OCI-LY7 (cell line): ENCODE results near the gene POU2F3. TPM values are rescaled to one million over a fixed set of nuclear protein-coding genes. Genes with fewer than 3 reads are reported as not detected.

Source experiments
- BruUV-seq: library from RNA; stranded (reverse); fragments of 400-500 nt; replicated peaks from 2 replicates; lab custom pipeline; 2021; lab: Mats Ljungman, UMichigan
- CTCF ChIA-PET: fragments of 300-600 bp; sonication (Branson Sonifier 250); formaldehyde crosslinking; loops from one replicate; lab custom pipeline; 2022; ENCODE audit warnings: antibody characterized with exemption; ENCODE audit not compliant: unreplicated experiment; lab: Charles Lee
- POLR2A ChIA-PET: fragments of 300-600 bp; sonication (Branson Sonifier 250); formaldehyde crosslinking; loops from one replicate; lab custom pipeline; 2022; ENCODE audit warnings: antibody characterized with exemption; lab: Charles Lee
- DNase-seq: peaks from one replicate; pipeline ENCODE4 v3.0.0-alpha.2; 2015; ENCODE audit warnings: low spot score
- H2AFZ ChIP-seq: fragments of 200-600 bp; sonication (generic), shearing (Covaris generic); 2 replicates; pipeline ENCODE4 v1.6.1; 2014; ENCODE audit warnings: mild to moderate bottlenecking, antibody characterized with exemption, low read length, moderate library complexity
- H3K27ac ChIP-seq: fragments of 200-600 bp; sonication (generic); 2 replicates; pipeline ENCODE4 v1.5.1; 2014; ENCODE audit warnings: mixed run types, low read depth, mild to moderate bottlenecking, moderate library complexity, low read length, inconsistent platforms; ENCODE audit not compliant: poor library complexity, severe bottlenecking
- H3K36me3 ChIP-seq: fragments of 200-600 bp; sonication (generic); 2 replicates; pipeline ENCODE4 v1.6.1; 2014; ENCODE audit warnings: mild to moderate bottlenecking, antibody characterized with exemption, low read length, moderate library complexity, mixed read lengths; ENCODE audit not compliant: insufficient read depth
- H3K4me1 ChIP-seq: fragments of 200-600 bp; sonication (generic); 2 replicates; pipeline ENCODE4 v1.5.1; 2014; ENCODE audit warnings: mild to moderate bottlenecking, low read length; ENCODE audit not compliant: insufficient read depth, poor library complexity, severe bottlenecking
- H3K4me2 ChIP-seq: fragments of 200-600 bp; sonication (generic); 2 replicates; pipeline ENCODE4 v1.6.1; 2014; ENCODE audit warnings: mild to moderate bottlenecking, low read length
- H3K4me3 ChIP-seq: fragments of 200-600 bp; sonication (generic); 2 replicates; pipeline ENCODE4 v1.5.1; 2014; ENCODE audit warnings: mild to moderate bottlenecking, low read depth, low read length; ENCODE audit not compliant: poor library complexity, severe bottlenecking
- H3K79me2 ChIP-seq: fragments of 200-600 bp; sonication (generic); 2 replicates; pipeline ENCODE4 v1.6.1; 2016; ENCODE audit warnings: low read depth, mild to moderate bottlenecking, low read length, moderate library complexity, mixed read lengths; ENCODE audit not compliant: insufficient read depth
- H3K9me2 ChIP-seq: fragments of 200-600 bp; sonication (generic); 2 replicates; pipeline ENCODE4 v1.6.1; 2016; ENCODE audit warnings: mild to moderate bottlenecking, low read length, mixed read lengths; ENCODE audit not compliant: insufficient read depth
- H3K9me3 ChIP-seq: fragments of 200-600 bp; sonication (generic); 2 replicates; pipeline ENCODE4 v1.6.1; 2014; ENCODE audit warnings: mild to moderate bottlenecking, mixed run types, low read length, mixed read lengths
- H4K20me1 ChIP-seq: fragments of 200-600 bp; sonication (generic); 2 replicates; pipeline ENCODE4 v1.6.1; 2014; ENCODE audit warnings: mild to moderate bottlenecking, antibody characterized with exemption, low read length, moderate library complexity, mixed read lengths; ENCODE audit not compliant: insufficient read depth
- EZH2phosphoT487 ChIP-seq: fragments of 200-600 bp; sonication (generic); IDR thresholded peaks from 2 replicates; pipeline ENCODE4 v1.6.1; 2018; ENCODE audit warnings: low read depth, borderline replicate concordance, mild to moderate bottlenecking, mixed run types, antibody characterized with exemption, low read length, moderate library complexity, mixed read lengths
- intact Hi-C: fragments of 100-400 bp; cut with micrococcal nuclease; formaldehyde crosslinking; loops from one replicate; pipeline ENCODE4 v1.10.0; 2022; ENCODE audit not compliant: unreplicated experiment
- total RNA-seq, 2 experiments: library from RNA; depleted of rRNA in 1 of 2; stranded (reverse); fragments of >200 nt in 1 of 2; shearing (Covaris generic) in 1 of 2; gene quantifications; 2 replicates each; pipeline ENCODE4 v1.2.3, GENCODE V29; 2014 to 2022
- TF ChIP-seq, protein P1 (sequence below): fragments of 200-600 bp; sonication (generic); conservative IDR thresholded peaks from 2 replicates; pipeline ENCODE4 v1.5.1; 2014; ENCODE audit warnings: mild to moderate bottlenecking, antibody characterized with exemption, low read length, moderate library complexity, mixed read lengths

The POU2F3 gene
- total RNA-seq, 2 experiments from 2014 or later, result 0.16 TPM; not detected in 1

DNA sequence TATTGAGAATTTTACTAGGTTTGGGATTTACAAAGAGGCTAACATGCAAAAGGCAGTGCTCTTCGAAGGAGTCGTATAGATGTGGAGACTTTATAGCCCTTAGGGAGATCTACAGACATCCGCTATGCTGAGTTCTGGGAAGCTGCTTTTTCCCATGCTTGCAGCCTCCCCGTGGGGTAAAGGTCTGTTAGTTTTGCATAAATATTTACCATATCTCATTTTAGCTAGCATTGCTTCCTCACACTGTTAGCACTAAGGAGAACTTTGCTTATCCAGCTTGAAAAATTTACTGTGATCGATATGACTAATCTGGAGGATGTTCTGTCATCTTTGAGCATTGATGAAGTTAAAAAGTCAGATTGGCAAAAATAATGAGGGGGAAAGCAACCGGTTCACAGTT is 114.8 kb downstream of the POU2F3 start:
- intact Hi-C loops, result no loop called here
- Histone ChIP-seq H2AFZ (no peak overlapping the region), H3K4me2 (no peak overlapping the region), H3K27ac (no peak overlapping the region), H3K36me3 (no peaks in the 10 kb centered on the region), H3K9me3 (no peaks in the 10 kb centered on the region), H3K9me2 (no peaks in the 10 kb centered on the region), H3K4me1 (no peaks in the 10 kb centered on the region), H4K20me1 (peaks cover 14% of the 10 kb centered on the region; the same call in 1 of the 2 replicates), H3K79me2 (no peaks in the 10 kb centered on the region), H3K4me3 (no peak overlapping the region)
- ChIA-PET POLR2A (interaction anchor here (0.7 to 1.1 kb wide), 2 partner anchors 18 to 344 kb away, joined by 3 to 4 read pairs; no protein-coding TSS in a partner anchor), CTCF (no interaction called here)
- no peak for DNase-seq
- no TSS peak for BruUV-seq
- TF ChIP-seq, protein P1, sequence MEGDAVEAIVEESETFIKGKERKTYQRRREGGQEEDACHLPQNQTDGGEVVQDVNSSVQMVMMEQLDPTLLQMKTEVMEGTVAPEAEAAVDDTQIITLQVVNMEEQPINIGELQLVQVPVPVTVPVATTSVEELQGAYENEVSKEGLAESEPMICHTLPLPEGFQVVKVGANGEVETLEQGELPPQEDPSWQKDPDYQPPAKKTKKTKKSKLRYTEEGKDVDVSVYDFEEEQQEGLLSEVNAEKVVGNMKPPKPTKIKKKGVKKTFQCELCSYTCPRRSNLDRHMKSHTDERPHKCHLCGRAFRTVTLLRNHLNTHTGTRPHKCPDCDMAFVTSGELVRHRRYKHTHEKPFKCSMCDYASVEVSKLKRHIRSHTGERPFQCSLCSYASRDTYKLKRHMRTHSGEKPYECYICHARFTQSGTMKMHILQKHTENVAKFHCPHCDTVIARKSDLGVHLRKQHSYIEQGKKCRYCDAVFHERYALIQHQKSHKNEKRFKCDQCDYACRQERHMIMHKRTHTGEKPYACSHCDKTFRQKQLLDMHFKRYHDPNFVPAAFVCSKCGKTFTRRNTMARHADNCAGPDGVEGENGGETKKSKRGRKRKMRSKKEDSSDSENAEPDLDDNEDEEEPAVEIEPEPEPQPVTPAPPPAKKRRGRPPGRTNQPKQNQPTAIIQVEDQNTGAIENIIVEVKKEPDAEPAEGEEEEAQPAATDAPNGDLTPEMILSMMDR, result no peak
- no peak for TF ChIP-seq EZH2phosphoT487

DNA sequence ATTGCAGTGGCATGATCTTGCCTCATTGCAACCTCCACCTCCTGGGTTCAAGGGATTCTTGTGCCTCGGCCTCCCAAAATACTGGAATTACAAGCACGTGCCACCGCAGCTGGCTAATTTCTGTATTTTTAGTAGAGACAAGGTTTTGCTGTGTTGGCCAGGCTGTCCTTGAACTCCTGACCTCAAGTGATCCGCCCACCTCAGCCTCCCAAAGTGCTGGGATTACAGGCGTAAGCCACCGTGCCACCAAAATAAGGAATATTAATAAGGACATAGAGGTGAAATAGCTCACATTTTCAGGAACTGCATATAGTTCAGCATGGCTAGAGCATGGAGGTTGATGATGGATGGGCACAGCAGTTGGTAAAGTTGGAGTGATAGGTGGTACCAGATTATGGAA is 117.7 kb downstream of the POU2F3 start:
- TF ChIP-seq, protein P1, result no peak
- TF ChIP-seq EZH2phosphoT487, result no peak
- ChIA-PET CTCF (no interaction called here), POLR2A (interaction anchor here (0.5 kb wide), 1 partner anchor 341 kb away, joined by 3 read pairs; no protein-coding TSS in a partner anchor)
- Histone ChIP-seq H3K36me3 (no peaks in the 10 kb centered on the region), H3K9me2 (no peaks in the 10 kb centered on the region), H3K4me1 (no peaks in the 10 kb centered on the region), H3K4me2 (no peak overlapping the region), H3K9me3 (no peaks in the 10 kb centered on the region), H4K20me1 (peaks cover 6% of the 10 kb centered on the region; the same call in 1 of the 2 replicates), H3K27ac (no peak overlapping the region), H3K79me2 (no peaks in the 10 kb centered on the region), H2AFZ (no peak overlapping the region), H3K4me3 (no peak overlapping the region)
- no TSS peak for BruUV-seq
- DNase-seq, result no peak
- intact Hi-C loops, result no loop called here

DNA sequence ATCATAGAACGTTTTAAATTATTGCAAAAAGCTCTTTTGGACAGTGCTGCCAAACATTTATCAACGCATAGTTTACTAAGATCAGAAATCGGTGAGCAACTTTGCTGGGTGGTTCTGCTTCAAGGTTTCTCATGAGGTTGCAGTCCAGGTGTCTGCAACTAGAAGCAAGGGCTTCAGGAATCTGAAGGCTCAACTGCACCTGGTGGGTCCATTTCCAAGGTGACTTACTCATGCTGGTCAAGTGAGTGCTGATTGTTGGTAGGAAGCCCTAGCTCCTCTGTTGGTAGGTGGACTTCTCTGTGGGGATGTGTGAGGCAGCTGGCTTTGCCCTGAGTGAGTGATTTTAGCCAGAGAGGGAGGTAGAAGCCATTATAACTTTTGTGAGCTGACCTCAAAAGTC is 118.8 kb downstream of the POU2F3 start:
- H3K79me2 ChIP-seq, result no peaks in the 10 kb centered on the region
- TF ChIP-seq, protein P1, result no peak
- TF ChIP-seq EZH2phosphoT487, result no peak
- no peak overlapping the region for H3K27ac ChIP-seq
- H3K4me3 ChIP-seq, result no peak overlapping the region
- H3K9me2 ChIP-seq, result no peaks in the 10 kb centered on the region
- no peak for DNase-seq
- H3K4me2 ChIP-seq, result no peak overlapping the region
- BruUV-seq, result no TSS peak
- H3K9me3 ChIP-seq, result no peaks in the 10 kb centered on the region
- H2AFZ ChIP-seq, result no peak overlapping the region
- H3K4me1 ChIP-seq, result no peaks in the 10 kb centered on the region
- CTCF ChIA-PET, result no interaction called here
- intact Hi-C loops, result no loop called here
- H4K20me1 ChIP-seq, result peaks cover 3% of the 10 kb centered on the region; the same call in 1 of the 2 replicates
- POLR2A ChIA-PET, result interaction anchor here (0.7 kb wide), 1 partner anchor 14 kb away, joined by 3 read pairs; no protein-coding TSS in a partner anchor
- H3K36me3 ChIP-seq, result no peaks in the 10 kb centered on the region
